Mononuclear cell (primary cell): ENCODE measurements around the gene COQ4. TPM values are rescaled to one million over a fixed set of nuclear protein-coding genes. Genes with fewer than 3 reads are reported as not detected.
"Not testable (repeated sequence)": the region's sequence is repeated elsewhere in the genome, so short reads cannot be mapped to it uniquely, and the experiment has no call there.

Experiments used
- H3K27me3 ChIP-seq: 2 replicates; pipeline ENCODE4 v1.6.0; 2011; ENCODE audit warnings: low read length, control low read depth; ENCODE audit not compliant: insufficient read depth
- H3K4me1 ChIP-seq: 2 replicates; pipeline ENCODE4 v1.5.1; 2011; ENCODE audit warnings: mild to moderate bottlenecking, low read length, control low read depth; ENCODE audit not compliant: insufficient read depth
- H3K4me3 ChIP-seq: 2 replicates; pipeline ENCODE4 v1.5.1; 2011; ENCODE audit warnings: mild to moderate bottlenecking, low read length, moderate library complexity
- H3K9me3 ChIP-seq: 2 replicates; pipeline ENCODE4 v1.5.1; 2011; ENCODE audit warnings: low read depth, mild to moderate bottlenecking, control low read depth, low read length
- total RNA-seq: library from RNA; depleted of rRNA; stranded (reverse); fragments of >200 nt; gene quantifications from one replicate; pipeline ENCODE4 v1.2.3, GENCODE V29; 2012

The COQ4 gene
- 14.5 TPM for total RNA-seq

DNA sequence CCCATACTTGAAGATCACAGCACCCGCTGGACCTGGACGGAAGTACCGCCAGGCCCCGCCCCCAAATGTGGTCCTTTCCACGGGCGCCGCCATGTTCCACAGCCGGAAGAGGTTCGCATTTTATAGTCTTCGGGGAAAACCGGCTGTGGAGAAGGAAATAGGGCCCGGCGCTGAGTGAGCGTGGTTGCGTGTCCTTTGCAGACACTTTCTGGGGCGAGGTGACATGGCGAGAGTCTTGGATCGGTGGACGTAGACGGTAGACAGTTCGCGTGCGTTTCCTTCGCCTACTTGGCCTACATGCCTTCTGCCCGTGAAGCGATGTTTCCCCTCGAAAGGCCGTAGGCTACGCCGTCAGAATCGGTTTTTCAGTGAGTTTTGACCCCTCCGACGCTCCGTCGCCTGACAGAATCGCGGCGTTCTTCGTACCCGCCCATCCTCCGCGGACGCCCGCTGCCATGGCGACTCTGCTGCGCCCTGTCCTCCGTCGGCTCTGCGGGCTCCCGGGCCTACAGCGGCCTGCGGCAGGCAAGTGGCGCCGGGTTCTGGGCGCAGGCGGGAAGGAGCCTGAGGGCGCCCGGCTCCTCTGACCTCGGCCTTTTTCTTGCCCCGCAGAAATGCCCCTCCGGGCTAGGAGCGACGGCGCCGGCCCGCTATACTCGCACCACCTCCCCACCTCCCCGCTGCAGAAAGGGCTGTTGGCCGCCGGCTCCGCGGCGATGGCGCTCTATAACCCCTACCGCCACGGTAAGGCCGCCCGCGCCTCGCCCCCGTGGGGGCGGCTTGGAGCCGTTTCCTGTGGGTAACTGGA lies at the start of gene COQ4, which contains the start of gene TRUB2:
Gene COQ4 (plus strand): TSS at position 436 of the 808 bp plus-strand sequence. CDS start 20 bp downstream, at position 456.
Gene TRUB2 (minus strand): TSS at position 44 of the 808 bp plus-strand sequence. CDS start 39 bp downstream, at position 5.
- H3K9me3 ChIP-seq, result no peaks in the 10 kb centered on the region
- H3K4me1 ChIP-seq, result peaks cover 29% of the 10 kb centered on the region
- no peaks in the 10 kb centered on the region for H3K27me3 ChIP-seq
- peak within 1 kb of the TSS; percentile 76 for H3K4me3 ChIP-seq

DNA sequence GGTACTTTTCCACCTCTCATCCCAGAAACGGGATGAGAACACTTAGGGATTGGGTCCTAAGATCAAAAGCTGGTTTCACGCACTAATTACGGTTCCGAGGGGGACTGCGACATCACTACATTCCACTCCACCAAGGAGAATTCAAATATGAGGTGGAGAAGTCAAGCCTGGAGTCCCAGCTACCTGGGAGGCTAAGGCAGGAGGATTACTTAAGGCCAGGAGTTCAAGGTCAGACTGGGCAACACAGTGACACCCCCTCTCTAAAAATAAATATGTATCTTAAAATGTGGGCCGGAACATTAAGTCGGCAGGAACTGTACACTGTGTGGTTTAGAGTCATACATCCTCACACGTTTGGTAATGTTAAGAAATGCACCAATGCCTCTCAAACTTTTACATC lies 48.4 kb upstream of the COQ4 start:
- peaks cover 22% of the 10 kb centered on the region for H3K4me1 ChIP-seq
- H3K27me3 ChIP-seq, result no peaks in the 10 kb centered on the region
- H3K4me3 ChIP-seq, result no peak overlapping the region
- H3K9me3 ChIP-seq, result no peaks in the 10 kb centered on the region

DNA sequence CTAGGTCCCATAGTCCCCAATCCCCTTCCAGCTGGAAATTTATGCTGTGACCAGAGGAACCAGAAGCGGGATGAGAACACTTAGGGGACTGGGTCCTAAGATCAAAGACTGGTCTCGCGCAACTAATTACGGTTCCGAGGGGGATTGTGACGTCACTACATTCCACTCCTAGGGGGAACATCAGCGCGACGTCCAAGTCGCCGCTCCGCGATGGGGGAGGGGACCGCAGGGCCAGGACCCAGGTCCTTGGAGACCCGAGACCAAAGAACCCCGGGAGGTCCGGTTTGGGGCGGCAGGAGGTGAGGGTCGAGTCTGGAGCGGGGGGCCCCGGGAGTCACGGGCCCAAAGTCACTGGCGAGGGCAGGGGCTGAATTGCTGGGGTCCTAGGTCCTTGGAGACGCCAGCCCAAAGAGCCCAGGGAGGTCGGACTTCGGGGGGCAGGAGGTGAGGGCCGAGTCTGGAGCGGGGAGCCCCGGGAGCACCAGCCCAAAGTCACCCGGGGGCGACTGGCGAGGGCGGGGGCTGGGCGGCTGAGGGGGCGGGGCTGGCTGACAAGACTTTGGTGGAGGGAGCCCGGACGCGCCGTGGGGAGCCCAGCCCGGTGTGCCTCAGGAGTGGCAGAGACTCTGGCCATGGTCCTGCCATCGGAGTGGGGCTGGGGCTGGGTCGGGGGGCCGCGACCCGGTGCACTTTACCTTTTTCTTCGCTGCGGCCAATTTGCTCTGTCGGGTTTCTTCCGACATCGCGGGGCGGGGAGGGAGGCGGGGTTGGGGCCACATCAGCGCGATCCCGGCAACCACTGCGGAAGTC lies 47.2 kb upstream of the COQ4 start, which contains the start of gene GOLGA2:
Gene GOLGA2 (minus strand): TSS at position 810 of the 810 bp plus-strand sequence. CDS start 31 bp downstream, at position 779.
- Histone ChIP-seq H3K9me3 (no peaks in the 10 kb centered on the region), H3K27me3 (no peaks in the 10 kb centered on the region), H3K4me3 (peak within 1 kb of the TSS; percentile 71), H3K4me1 (peaks cover 26% of the 10 kb centered on the region)

DNA sequence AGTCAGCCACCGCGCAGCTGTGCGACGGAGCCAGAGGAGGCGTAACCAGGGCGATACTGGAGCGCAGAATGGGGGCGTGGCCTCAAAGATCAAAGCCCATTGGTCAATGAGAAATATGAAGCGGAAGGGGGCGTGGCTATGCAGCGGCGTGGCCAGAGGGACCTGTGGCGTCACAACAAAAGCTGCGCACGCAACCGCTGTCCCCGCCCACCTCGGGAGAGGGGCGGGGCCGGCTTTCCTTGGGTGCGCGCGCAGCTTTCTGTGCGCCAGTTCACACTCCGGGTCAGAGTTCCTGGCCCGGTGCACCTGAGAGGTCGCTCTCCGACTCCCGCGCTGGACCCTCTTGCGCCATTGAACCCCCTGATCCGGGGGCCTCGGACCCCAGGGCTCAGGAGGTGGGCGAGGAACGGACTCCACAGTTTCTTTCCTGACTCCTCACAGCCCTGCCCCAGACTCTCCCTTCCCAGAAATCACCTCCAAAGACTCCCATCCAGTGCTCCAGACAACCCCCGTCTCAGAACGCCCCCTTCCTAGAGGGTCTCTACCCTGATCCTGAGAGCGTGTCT lies 46.5 kb upstream of the COQ4 start, which contains the start of gene SWI5:
Gene SWI5 (plus strand): TSS at position 269 of the 566 bp plus-strand sequence.
- no peaks in the 10 kb centered on the region for H3K27me3 ChIP-seq

DNA sequence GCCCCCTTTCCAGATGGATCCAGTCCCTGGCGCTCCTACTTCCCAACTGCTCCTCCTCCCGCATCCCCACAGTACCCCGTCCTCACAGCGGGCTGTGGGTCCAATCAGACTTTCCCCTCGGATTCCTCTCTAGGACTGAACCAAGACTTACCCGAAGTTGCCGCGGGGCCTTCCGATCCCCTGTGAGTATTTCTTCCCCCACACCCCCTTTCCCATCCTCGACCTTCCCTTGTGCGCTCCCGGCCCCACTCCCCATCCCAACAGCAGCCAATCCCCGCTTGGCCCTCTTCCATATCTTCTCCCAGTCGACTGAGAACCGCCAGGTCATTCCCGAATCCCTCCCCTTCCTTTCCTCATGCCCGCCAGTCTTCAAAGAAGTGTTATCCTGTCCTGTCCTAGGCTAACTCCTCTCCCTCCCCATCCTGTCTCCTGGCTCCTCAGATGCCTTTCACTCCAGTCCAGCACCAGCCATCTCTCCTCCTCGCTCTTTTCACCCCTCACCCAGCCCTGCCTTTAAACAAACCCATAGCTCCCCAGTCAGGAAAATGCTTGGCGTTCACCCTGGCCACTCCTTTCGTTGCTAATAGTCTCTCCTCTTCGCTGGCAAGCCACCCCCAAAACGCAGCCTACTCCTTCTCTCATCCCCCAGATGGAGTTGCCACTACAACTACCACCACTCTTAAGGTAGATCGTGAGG lies 45.9 kb upstream of the COQ4 start:
- Histone ChIP-seq H3K27me3 (no peaks in the 10 kb centered on the region), H3K4me3 (peak overlapping the region; percentile 71), H3K9me3 (no peaks in the 10 kb centered on the region), H3K4me1 (peaks cover 26% of the 10 kb centered on the region)

More for the DNA sequence above, 46.5 kb upstream of the COQ4 start, which contains the start of gene SWI5:
- Histone ChIP-seq H3K9me3 (no peaks in the 10 kb centered on the region), H3K4me1 (peaks cover 26% of the 10 kb centered on the region), H3K4me3 (peak within 1 kb of the TSS; percentile 71)

DNA sequence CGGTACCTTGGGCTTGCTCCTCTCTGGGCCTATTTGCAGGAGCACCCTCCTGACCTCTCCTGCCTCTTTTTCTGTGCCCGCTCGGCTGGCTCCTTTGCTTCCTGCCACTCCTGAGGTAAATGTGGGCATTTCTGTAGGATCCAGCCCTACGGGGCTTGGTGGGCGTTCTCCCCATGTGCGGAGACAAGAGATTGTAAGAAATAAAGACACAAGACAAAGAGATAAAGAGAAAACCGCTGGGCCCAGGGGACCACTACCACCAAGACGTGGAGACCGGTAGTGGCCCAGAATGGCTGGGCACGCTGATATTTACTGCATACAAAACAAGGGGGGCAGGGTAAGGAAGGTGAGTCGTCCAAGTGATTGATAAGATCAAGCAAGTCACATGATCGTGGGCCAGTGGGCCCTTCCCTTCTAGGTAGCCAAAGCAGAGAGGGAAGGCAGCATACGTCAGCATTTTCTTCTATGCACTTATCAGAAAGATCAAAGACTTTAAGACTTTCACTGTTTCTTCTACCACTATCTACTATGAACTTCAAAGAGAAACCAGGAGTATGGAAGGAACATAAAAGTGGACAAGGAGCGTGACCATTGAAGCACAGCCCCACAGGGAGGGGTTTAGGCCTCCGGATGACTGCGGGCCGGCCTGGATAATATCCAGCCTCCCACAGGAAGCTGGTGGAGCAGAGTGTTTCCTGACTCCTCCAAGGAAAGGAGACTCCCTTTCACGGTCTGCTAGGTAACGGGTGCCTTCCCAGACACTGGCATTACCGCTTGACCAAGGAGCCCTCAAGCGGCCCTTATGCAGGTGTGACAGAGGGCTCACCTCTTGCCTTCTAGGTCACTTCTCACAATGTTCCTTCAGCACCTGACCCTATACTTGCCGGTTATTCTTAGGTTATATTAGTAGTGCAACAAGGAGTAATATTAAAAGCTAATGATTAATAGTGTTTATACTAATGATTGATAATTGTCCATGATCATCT lies 43.3 kb upstream of the COQ4 start:
- H3K4me3 ChIP-seq, H3K9me3 ChIP-seq, H3K27me3 ChIP-seq: not testable (repeated sequence)
- peaks cover 23% of the 10 kb centered on the region for H3K4me1 ChIP-seq

DNA sequence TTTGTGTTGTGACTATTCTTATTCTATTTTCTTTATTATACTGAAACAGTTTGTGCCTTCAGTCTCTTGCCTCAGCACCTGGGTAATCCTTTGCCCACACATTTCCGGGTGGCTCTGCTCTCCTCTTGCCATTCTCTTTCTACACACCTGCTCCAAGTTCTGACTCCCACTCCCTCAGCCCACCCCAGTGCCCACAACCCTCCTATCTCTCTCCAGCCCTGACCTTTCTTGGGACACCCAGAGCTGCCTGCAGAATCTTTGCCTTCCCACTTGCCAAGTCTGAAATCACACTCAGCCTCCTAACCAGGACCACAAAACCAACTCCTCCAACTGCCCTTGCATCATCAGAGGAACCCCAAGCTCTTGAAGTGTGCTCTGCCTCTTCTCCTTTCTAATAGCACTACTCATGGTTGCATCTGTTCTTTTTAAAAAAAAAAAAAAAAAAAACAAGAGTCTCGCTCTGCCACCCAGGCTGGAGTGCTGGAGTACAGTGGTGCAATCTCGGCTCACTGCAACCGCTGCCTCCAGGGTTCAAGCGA lies 42.5 kb upstream of the COQ4 start:
- no peaks in the 10 kb centered on the region for H3K27me3 ChIP-seq
- H3K4me1 ChIP-seq, result peaks cover 15% of the 10 kb centered on the region
- no peak overlapping the region for H3K4me3 ChIP-seq
- no peaks in the 10 kb centered on the region for H3K9me3 ChIP-seq

DNA sequence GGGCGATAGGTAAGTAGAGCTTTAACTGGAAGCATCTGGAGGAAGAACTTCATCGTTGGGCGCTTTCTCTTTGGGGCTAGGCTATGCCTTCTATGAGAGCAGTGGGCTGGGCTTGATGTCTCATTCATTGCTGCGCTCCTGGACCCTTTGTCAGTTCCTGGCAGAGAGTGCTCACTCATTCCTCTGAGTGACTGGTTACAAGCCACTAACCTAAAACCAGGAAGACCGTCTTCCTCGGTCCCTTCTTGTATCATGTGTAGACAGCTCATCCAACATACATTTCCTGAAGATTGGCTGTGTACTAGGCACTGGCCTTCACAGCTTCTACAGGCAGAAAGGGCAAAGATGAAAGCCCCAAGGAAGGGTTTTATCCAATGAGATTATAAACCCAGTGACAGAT lies 40.1 kb upstream of the COQ4 start:
- peaks cover 4% of the 10 kb centered on the region for H3K4me1 ChIP-seq
- H3K27me3 ChIP-seq, result no peaks in the 10 kb centered on the region

DNA sequence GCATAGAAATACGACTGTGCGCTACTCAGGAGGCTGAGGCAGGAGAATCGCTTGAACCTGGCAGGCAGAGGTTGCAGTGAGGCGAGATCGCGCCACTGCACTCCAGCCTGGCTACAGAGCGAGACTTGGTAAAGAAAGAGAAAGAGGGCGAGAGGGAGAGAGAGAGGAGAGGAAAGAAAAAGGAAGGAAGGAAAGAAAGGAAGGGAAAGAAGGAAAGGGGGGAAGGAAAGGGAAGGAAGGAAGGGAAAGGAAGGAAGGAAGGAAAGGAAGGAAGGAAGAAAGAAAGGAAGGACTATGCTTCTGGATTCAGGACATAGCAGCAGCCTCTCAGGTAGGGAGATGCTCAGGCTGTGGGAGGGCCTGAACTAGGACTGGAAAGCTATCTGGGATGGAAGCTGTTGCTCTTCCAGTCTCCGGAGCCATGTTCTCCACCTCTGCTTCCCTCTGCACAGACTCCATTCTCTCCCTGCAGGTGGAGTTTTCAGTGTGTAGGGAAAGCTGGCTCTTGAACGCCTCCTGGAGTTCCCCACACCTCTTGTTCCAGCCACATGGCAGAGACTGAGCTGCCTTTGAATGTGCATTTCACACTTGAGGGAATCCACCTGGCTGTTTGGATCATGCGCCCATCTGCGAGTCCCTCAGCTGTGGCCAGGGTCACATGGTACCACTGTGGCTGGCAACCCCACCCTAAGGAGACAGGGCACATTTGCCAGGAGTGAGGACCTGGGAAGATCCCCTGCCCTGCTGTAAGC lies 37.4 kb upstream of the COQ4 start:
- Histone ChIP-seq H3K4me1 (peaks cover 1% of the 10 kb centered on the region), H3K9me3 (no peaks in the 10 kb centered on the region), H3K4me3 (no peak overlapping the region), H3K27me3 (no peaks in the 10 kb centered on the region)

More for the DNA sequence above, 40.1 kb upstream of the COQ4 start:
- H3K9me3 ChIP-seq, result no peaks in the 10 kb centered on the region
- no peak overlapping the region for H3K4me3 ChIP-seq

DNA sequence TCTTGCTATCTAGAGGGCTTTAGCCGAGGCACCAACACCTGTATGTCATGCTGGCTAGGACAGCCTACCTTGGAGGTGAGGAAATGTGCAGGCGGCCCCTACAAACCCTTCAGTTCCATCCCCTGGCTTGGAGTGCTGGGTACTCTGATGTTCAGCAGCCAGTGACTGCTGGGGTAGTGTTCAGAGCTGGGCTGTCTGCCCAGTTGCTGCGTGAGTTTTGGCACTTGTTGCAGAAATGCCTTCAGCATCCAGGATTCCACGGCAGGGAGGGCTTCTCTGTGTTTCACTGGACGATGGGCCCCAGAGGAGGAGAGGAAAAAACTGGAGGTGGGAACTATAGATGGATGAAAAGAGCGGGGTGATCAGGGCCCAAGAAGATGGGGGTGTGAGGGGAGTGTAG lies 36.2 kb upstream of the COQ4 start:
- H3K4me3 ChIP-seq, result no peak overlapping the region
- H3K9me3 ChIP-seq, result no peaks in the 10 kb centered on the region
- no peaks in the 10 kb centered on the region for H3K27me3 ChIP-seq
- H3K4me1 ChIP-seq, result no peaks in the 10 kb centered on the region

DNA sequence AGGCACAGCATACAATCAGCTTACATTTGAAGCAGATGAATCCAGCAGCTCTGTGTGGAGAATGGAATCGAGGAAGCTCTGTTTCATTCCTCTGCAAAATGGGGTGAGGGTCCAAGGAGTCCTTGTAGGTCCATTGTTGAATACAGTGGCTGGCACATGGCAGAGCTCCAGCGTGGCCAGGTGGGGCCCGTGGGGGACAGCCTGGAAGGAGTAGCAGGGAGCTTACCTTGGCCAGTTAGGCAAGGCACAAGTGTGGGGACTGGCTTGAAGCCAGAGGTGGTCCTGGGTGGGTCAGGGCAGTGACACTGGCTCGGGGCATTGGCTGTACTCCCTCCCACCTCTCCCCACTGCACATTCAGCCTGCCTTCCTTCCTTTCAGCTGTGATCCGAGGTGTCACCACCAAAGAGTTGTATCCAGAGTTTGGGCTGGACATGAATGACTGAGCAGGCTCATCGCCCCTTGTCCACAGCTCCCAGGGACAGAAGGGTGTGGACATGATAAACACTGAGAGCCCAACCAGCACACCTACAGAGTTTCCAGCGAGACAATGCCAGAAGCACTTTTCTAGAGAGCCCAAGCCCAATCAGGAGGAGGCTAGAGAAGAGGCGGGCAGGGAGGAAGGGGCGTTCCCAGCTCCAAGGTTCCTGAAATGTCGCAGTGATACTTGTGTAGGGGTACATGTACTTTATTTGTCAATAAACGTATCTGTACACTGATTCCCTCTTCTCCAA lies 34.2 kb upstream of the COQ4 start:
- H3K9me3 ChIP-seq, result no peaks in the 10 kb centered on the region
- no peak overlapping the region for H3K4me3 ChIP-seq
- H3K4me1 ChIP-seq, result no peaks in the 10 kb centered on the region
- no peaks in the 10 kb centered on the region for H3K27me3 ChIP-seq

DNA sequence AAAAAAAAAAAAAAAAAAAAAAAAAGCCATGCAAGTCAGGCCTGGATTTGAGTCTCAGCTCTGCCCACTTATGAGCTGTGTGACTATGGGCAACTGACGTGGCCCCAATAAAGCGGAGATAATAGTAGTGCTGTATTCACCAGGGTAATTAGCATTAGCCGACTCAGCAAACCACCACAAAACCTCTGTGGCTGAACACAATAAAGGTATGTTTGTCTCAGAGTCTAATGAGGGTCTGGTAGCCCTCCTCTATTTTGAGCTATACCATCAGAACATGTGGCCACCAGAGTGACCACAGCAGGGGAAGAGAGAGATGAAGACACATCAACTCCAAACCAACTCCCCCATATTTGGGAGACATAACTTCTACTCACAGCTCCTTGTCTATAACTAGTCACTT lies 30.6 kb upstream of the COQ4 start:
- Histone ChIP-seq H3K9me3 (no peaks in the 10 kb centered on the region), H3K27me3 (no peaks in the 10 kb centered on the region), H3K4me1 (no peaks in the 10 kb centered on the region), H3K4me3 (no peak overlapping the region)
